Measurements from ENCODE around the gene ZC3H8. TPM values are rescaled to one million over a fixed set of nuclear protein-coding genes. Genes with fewer than 3 reads are reported as not detected.

Gene ZC3H8
- total RNA-seq, 1 experiment from 2014 or later = 19.9 TPM

GRCh38 chr2:112181571-112182290, 73.1 kb downstream of the ZC3H8 start:
- H3K27ac Mint-ChIP-seq (ENCODE audit: unreplicated experiment) = no peak overlapping the region
- H3K4me1 Mint-ChIP-seq (ENCODE audit: low read depth, unreplicated experiment) = no peaks in the 10 kb centered on the region
- no peaks in the 10 kb centered on the region for H3K36me3 ChIP-seq (ENCODE audit: control insufficient read depth, insufficient read depth, low read length)
- H3K36me3 Mint-ChIP-seq (ENCODE audit: insufficient read depth, unreplicated experiment) = no peaks in the 10 kb centered on the region
- BruUV-seq (replicated peaks) = no TSS peak
- no peaks in the 10 kb centered on the region for H3K9me3 ChIP-seq
- TF ChIP-seq CTCF (IDR thresholded peaks at IDR 0.05; ENCODE audit: insufficient read depth in 1 of 2, low read depth in 1 of 2, low read length in 1 of 2, severe bottlenecking in 1 of 2, unreplicated experiment in 1 of 2) = peak in 1 of 2 experiments; percentile 7
- ChIA-PET CTCF (interaction anchor here (0.5 kb wide), 2 partner anchors 135 to 252 kb away, joined by 4 to 6 read pairs; partner anchors contain the start of gene RGPD8), POLR2A (no interaction called here)
- peaks cover 6% of the 10 kb centered on the region for H3K27me3 Mint-ChIP-seq (ENCODE audit: insufficient read depth, unreplicated experiment)
- peak overlapping the region; percentile 38 for H3K4me3 Mint-ChIP-seq (ENCODE audit: unreplicated experiment)
- no peaks in the 10 kb centered on the region for H3K4me1 ChIP-seq
- intact Hi-C loops (cut with micrococcal nuclease; ENCODE audit: unreplicated experiment) = no loop called here
- H3K27me3 ChIP-seq (replicated peaks; ENCODE audit: control insufficient read depth, insufficient read depth, low read length) = no peaks in the 10 kb centered on the region
- no peaks in the 10 kb centered on the region for H3K9me3 Mint-ChIP-seq (ENCODE audit: unreplicated experiment)
- H3K4me3 ChIP-seq (ENCODE audit: low read depth, low read length) = peak overlapping the region; percentile 9
- DNase-seq = peak; percentile 51 to 70

- ChIA-PET CTCF (no interaction called here), POLR2A (no interaction called here)
- H3K27me3 Mint-ChIP-seq (ENCODE audit: insufficient read depth, unreplicated experiment) = peaks cover 6% of the 10 kb centered on the region
- H3K27ac Mint-ChIP-seq (ENCODE audit: unreplicated experiment) = no peak overlapping the region
- intact Hi-C loops (cut with micrococcal nuclease; ENCODE audit: unreplicated experiment) = no loop called here
- H3K9me3 Mint-ChIP-seq (ENCODE audit: unreplicated experiment) = no peaks in the 10 kb centered on the region
- BruUV-seq (replicated peaks) = no TSS peak
- H3K4me3 ChIP-seq (ENCODE audit: low read depth, low read length) = no peak overlapping the region
- H3K36me3 ChIP-seq (ENCODE audit: control insufficient read depth, insufficient read depth, low read length) = no peaks in the 10 kb centered on the region
- H3K4me3 Mint-ChIP-seq (ENCODE audit: unreplicated experiment) = no peak overlapping the region
- no peak for DNase-seq
- H3K4me1 Mint-ChIP-seq (ENCODE audit: low read depth, unreplicated experiment) = no peaks in the 10 kb centered on the region
- no peaks in the 10 kb centered on the region for H3K27me3 ChIP-seq (replicated peaks; ENCODE audit: control insufficient read depth, insufficient read depth, low read length)
- no peak for TF ChIP-seq CTCF (IDR thresholded peaks at IDR 0.05; ENCODE audit: insufficient read depth in 1 of 2, low read depth in 1 of 2, low read length in 1 of 2, severe bottlenecking in 1 of 2, unreplicated experiment in 1 of 2)
- H3K9me3 ChIP-seq = no peaks in the 10 kb centered on the region
- no peaks in the 10 kb centered on the region for H3K4me1 ChIP-seq
- no peaks in the 10 kb centered on the region for H3K36me3 Mint-ChIP-seq (ENCODE audit: insufficient read depth, unreplicated experiment)
Measured at GRCh38 chr2:112175958-112176573, 78.8 kb downstream of the ZC3H8 start.

GRCh38 chr2:112175333-112175732, 79.5 kb downstream of the ZC3H8 start:
- no peaks in the 10 kb centered on the region for H3K4me1 ChIP-seq
- H3K4me3 ChIP-seq (ENCODE audit: low read depth, low read length) = no peak overlapping the region
- DNase-seq = no peak
- no peak for TF ChIP-seq CTCF (IDR thresholded peaks at IDR 0.05; ENCODE audit: insufficient read depth in 1 of 2, low read depth in 1 of 2, low read length in 1 of 2, severe bottlenecking in 1 of 2, unreplicated experiment in 1 of 2)
- H3K4me3 Mint-ChIP-seq (ENCODE audit: unreplicated experiment) = no peak overlapping the region
- CTCF ChIA-PET = no interaction called here
- BruUV-seq (replicated peaks) = no TSS peak
- no peaks in the 10 kb centered on the region for H3K4me1 Mint-ChIP-seq (ENCODE audit: low read depth, unreplicated experiment)
- H3K27ac Mint-ChIP-seq (ENCODE audit: unreplicated experiment) = no peak overlapping the region
- no peaks in the 10 kb centered on the region for H3K27me3 ChIP-seq (replicated peaks; ENCODE audit: control insufficient read depth, insufficient read depth, low read length)
- no peaks in the 10 kb centered on the region for H3K36me3 ChIP-seq (ENCODE audit: control insufficient read depth, insufficient read depth, low read length)
- H3K27me3 Mint-ChIP-seq (ENCODE audit: insufficient read depth, unreplicated experiment) = peaks cover 6% of the 10 kb centered on the region
- H3K9me3 Mint-ChIP-seq (ENCODE audit: unreplicated experiment) = no peaks in the 10 kb centered on the region
- no peaks in the 10 kb centered on the region for H3K36me3 Mint-ChIP-seq (ENCODE audit: insufficient read depth, unreplicated experiment)
- intact Hi-C loops (cut with micrococcal nuclease; ENCODE audit: unreplicated experiment) = no loop called here
- no peaks in the 10 kb centered on the region for H3K9me3 ChIP-seq
- POLR2A ChIA-PET = no interaction called here
